Stomach (tissue), 9 donors: ENCODE data around the gene PLEKHM3. TPM values are rescaled to one million over a fixed set of nuclear protein-coding genes. Genes with fewer than 3 reads are reported as not detected.
A peak's percentile ranks its signal among the peaks of the same experiment; 100 is the strongest.

Source experiments
- DNase-seq, 2 donors: peaks; one replicate each; pipeline versions ENCODE4 v3.0.0 to v3.0.0-alpha.2; 2013 to 2019
- H3K27ac ChIP-seq, 5 donors: fragments of 200-600 bp in 4 of 5; sonication (generic) in 4 of 5; one replicate each; pipeline ENCODE4 v1.5.1; 2013 to 2019; ENCODE audit warnings: mild to moderate bottlenecking in 1 of 5, moderate library complexity in 1 of 5
- H3K27me3 ChIP-seq, 3 donors: fragments of 200-600 bp; sonication (generic); one replicate each; pipeline ENCODE4 v1.5.1; 2017 to 2019; ENCODE audit warnings: mixed run types in 1 of 3
- H3K36me3 ChIP-seq, 4 donors: fragments of 200-600 bp; sonication (generic); 1 replicate in 3 of 4; 2 replicates in 1 of 4; pipeline ENCODE4 v1.5.1; 2016 to 2019
- H3K4me1 ChIP-seq, 4 donors: fragments of 200-600 bp; sonication (generic); one replicate each; pipeline ENCODE4 v1.5.1; 2016 to 2019
- H3K4me3 ChIP-seq, 4 donors: fragments of 200-600 bp; sonication (generic) in 3 of 4; one replicate each; pipeline ENCODE4 v1.5.1; 2016 to 2019; ENCODE audit warnings: mild to moderate bottlenecking in 1 of 4
- H3K9me3 ChIP-seq, 4 donors: fragments of 200-600 bp; sonication (generic); one replicate each; pipeline ENCODE4 v1.5.1; 2016 to 2019
- EP300 ChIP-seq: sonication (generic); formaldehyde crosslinking; IDR thresholded peaks from one replicate; pipeline ENCODE4 v1.6.1; 2017; ENCODE audit warnings: antibody characterized with exemption
- POLR2A ChIP-seq, 4 donors: fragments of 450-650 bp; IDR thresholded peaks; one replicate each; pipeline ENCODE4 v1.6.1; 2016; ENCODE audit warnings: antibody characterized with exemption in 4 of 4, control low read depth in 2 of 4, mild to moderate bottlenecking in 1 of 4, moderate library complexity in 1 of 4
- POLR2AphosphoS5 ChIP-seq, 3 donors: sonication (generic); formaldehyde crosslinking; IDR thresholded peaks; one replicate each; pipeline ENCODE4 v1.6.1; 2016; ENCODE audit warnings: antibody characterized with exemption in 3 of 3
- WGBS, 5 donors: extraction: QIAGEN DNeasy Blood & Tissue Kit in 3 of 5; methylation state at CpG; one replicate each; pipeline versions ENCODE4 v1.1.5 to v1.1.7; 2013 to 2018; 5-methylcytosine and 5-hydroxymethylcytosine counted together
- intact Hi-C: fragments of 100-400 bp; cut with DNase I; formaldehyde crosslinking; loops from one replicate; pipeline ENCODE4 v1.15.1; 2023; ENCODE audit warnings: low total_unique reads
- polyA plus RNA-seq, 3 donors: library from polyadenylated mRNA; stranded (reverse); fragments of 200-250 nt; gene quantifications; one replicate each; pipeline ENCODE4 v1.2.3, GENCODE V29; 2013
- total RNA-seq, 5 donors: library from RNA; depleted of rRNA; stranded (reverse); fragments of >200 nt; gene quantifications; one replicate each; pipeline versions ENCODE4 v1.1.0 to v1.2.3, GENCODE V29; 2014 to 2016
- TF ChIP-seq, protein P1 (sequence below), 7 experiments: fragments of 450-650 bp in 4 of 7; fragments of 200-600 bp in 3 of 7; sonication (generic) in 3 of 7; IDR thresholded peaks; one replicate each; pipeline ENCODE4 v1.5.1; 2016 to 2019; ENCODE audit warnings: antibody characterized with exemption in 7 of 7, control low read depth in 2 of 7, mild to moderate bottlenecking in 1 of 7
- donor health status: healthy with polysubstance abuse.
- donor health status: Bipolar disorder and iron deficiency.
- donor health status: healthy.

PLEKHM3 gene
- total and polyA plus RNA-seq, 8 donors = 2.1 to 35.1 (median 5.4) TPM

DNA sequence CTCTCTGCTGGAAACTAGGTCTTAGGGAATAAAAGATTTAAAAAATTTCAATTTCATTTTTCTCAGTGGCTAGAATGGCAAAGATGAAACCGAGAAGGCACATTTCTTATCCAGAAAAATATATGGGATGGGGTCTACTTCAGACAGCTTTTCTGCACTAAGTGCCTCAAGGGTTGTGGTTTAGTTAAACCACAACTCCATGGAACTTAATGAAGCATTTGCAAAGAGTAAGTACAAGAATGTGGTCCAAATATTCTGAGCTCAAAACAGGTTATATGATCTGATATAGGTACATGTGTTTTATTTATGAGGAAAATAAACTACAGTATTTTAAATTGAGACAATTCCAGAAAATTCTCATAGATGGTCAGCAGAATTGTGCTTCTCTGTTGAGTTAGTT, 153.8 kb downstream of the PLEKHM3 start:
- Histone ChIP-seq H3K4me3 (no peak overlapping the region), H3K27ac (no peak overlapping the region), H3K36me3 (no peaks in the 10 kb centered on the region), H3K4me1 (peaks cover 0 to 25% (median 10%) of the 10 kb centered on the region in 4 donors), H3K9me3 (no peaks in the 10 kb centered on the region), H3K27me3 (no peaks in the 10 kb centered on the region)
- TF ChIP-seq, protein P1, sequence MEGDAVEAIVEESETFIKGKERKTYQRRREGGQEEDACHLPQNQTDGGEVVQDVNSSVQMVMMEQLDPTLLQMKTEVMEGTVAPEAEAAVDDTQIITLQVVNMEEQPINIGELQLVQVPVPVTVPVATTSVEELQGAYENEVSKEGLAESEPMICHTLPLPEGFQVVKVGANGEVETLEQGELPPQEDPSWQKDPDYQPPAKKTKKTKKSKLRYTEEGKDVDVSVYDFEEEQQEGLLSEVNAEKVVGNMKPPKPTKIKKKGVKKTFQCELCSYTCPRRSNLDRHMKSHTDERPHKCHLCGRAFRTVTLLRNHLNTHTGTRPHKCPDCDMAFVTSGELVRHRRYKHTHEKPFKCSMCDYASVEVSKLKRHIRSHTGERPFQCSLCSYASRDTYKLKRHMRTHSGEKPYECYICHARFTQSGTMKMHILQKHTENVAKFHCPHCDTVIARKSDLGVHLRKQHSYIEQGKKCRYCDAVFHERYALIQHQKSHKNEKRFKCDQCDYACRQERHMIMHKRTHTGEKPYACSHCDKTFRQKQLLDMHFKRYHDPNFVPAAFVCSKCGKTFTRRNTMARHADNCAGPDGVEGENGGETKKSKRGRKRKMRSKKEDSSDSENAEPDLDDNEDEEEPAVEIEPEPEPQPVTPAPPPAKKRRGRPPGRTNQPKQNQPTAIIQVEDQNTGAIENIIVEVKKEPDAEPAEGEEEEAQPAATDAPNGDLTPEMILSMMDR (IDR thresholded peaks at IDR 0.05) = no peak
- TF ChIP-seq POLR2A (IDR thresholded peaks at IDR 0.05) = no peak
- no peak for TF ChIP-seq EP300
- no peak for TF ChIP-seq POLR2AphosphoS5 (IDR thresholded peaks at IDR 0.05)
- 85 to 96% (median 95%) methylated on average over 1 of the region's 1 CpG for WGBS, 5 donors
- intact Hi-C loops = no loop called here
- no peak for DNase-seq

DNA sequence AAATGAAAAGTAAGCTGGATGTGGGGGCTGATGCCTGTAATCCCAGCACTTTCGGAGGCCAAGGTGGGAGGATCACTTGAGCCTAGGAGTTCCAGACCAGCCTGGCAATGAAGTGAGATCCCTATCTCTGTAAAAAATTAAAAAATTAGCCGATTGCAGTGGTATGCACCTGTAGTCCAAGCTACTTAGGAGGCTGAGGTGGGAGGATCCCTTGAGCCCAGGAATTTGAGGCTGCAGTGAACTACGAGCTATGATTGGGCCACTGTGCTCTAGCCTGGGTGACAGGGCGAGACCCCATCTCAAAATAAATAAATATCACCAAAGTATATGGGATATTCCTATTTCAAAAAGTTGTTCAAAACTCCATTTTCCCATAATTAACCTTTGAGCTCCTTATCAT, 154.5 kb downstream of the PLEKHM3 start:
- no peak overlapping the region for H3K27ac ChIP-seq
- H3K27me3 ChIP-seq = no peaks in the 10 kb centered on the region
- peaks cover 0 to 18% (median 8%) of the 10 kb centered on the region in 4 donors for H3K4me1 ChIP-seq
- no peaks in the 10 kb centered on the region for H3K36me3 ChIP-seq
- no peaks in the 10 kb centered on the region for H3K9me3 ChIP-seq
- WGBS, 5 donors = 91 to 97% (median 96%) methylated on average over 4 of the region's 4 CpGs
- DNase-seq = no peak
- intact Hi-C loops = no loop called here
- TF ChIP-seq EP300 (no peak), POLR2A (IDR thresholded peaks at IDR 0.05) (no peak)
- H3K4me3 ChIP-seq = no peak overlapping the region

DNA sequence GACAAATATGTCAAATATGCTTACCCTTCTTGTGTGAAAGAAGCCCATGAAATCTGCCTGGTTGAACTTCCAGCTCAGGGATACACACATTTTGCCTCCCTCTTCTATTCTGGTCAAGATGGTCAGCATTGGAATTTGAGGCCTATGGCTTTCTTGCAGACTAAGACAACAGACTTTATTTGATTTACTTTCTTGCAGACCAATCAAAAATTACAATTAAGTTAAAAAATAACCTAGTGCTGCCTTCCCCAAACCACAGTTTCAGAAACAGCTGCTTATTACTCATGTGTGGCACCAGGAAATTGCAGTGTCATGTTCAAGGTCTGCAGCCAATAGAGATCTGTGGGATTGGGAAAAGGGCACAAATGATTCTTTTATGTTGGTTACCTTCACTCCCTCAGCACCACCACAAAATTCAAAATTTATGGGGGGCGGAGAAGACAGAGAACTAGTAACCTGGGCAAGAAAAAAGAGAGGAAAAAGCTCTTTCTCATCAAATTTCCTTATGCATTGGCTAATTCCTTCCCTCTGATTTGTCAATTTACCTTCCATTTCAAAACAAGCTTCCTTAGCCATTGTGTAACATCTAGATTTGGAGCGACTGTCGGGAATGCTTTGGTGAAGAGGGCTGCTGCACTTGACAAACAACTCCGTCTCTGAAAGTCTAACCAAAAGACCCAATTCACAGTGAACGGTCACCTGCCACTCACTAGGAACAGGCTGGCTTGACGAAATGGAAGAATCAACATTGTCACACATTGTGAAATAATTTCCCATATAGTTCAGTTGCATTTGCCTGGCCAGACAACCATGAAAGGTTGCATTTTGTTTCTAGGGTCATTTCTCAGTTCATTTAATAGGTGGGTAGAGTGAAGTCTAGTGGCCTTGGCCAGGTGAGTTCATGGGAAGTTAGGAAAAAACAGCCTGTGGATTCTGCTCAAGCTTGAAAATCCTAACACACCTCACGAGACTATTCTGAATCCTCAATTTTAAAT, 155.2 kb downstream of the PLEKHM3 start:
- Histone ChIP-seq H3K27me3 (no peaks in the 10 kb centered on the region), H3K27ac (no peak overlapping the region), H3K4me3 (no peak overlapping the region), H3K36me3 (no peaks in the 10 kb centered on the region), H3K4me1 (peaks cover 0 to 12% (median 8%) of the 10 kb centered on the region in 4 donors), H3K9me3 (no peaks in the 10 kb centered on the region)
- intact Hi-C loops = no loop called here
- no peak for TF ChIP-seq POLR2AphosphoS5 (IDR thresholded peaks at IDR 0.05)
- TF ChIP-seq EP300 = no peak
- TF ChIP-seq POLR2A (IDR thresholded peaks at IDR 0.05) = no peak
- TF ChIP-seq, protein P1 (IDR thresholded peaks at IDR 0.05) = no peak
- WGBS, 5 donors = 59 to 94% (median 87%) methylated on average over 7 of the region's 7 CpGs
- DNase-seq = peak in 1 of 2 donors; percentile 22

DNA sequence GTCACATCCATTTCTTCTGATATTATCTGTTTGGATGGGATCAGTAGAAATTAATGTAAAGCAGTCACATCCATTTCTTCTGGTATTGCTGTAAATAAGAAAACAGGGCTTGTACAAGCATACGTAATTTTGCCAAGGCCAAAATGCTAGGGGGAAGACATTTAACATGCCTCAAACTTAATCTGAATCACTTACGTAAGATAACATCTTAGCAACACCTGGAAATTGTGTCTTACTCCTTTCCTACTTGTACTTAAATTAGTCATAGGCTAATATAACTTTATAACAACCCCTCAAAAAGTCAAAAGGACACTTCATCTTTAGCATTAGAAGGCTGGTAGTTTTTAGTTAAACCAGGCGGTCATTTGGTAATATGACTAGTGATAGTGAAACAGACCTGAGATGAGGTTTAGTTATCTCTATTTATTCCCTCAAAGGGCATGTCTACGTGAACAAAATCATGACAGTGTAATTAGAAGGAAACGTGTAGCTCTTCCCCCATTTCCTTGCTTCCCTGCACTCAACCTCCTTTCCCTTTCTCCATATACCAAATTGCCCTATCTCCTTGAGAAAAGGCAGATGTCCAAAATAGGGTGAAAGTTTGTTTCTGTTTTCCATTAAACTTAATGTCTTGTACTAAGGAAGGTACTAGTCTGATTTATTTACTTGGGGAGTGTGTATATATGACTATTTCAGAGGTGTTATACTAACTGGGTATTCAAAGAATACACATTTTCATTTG, 156.3 kb downstream of the PLEKHM3 start:
- H3K36me3 ChIP-seq = no peaks in the 10 kb centered on the region
- DNase-seq = no peak
- no peaks in the 10 kb centered on the region for H3K9me3 ChIP-seq
- no peaks in the 10 kb centered on the region for H3K27me3 ChIP-seq
- peaks cover 0 to 12% (median 8%) of the 10 kb centered on the region in 4 donors for H3K4me1 ChIP-seq
- intact Hi-C loops = no loop called here
- H3K27ac ChIP-seq = no peak overlapping the region
- WGBS, 5 donors = 85 to 96% (median 92%) methylated on average over 5 of the region's 5 CpGs
- TF ChIP-seq, protein P1 (IDR thresholded peaks at IDR 0.05) = no peak
- no peak for TF ChIP-seq POLR2A (IDR thresholded peaks at IDR 0.05)
- TF ChIP-seq EP300 = no peak
- TF ChIP-seq POLR2AphosphoS5 (IDR thresholded peaks at IDR 0.05) = no peak
- no peak overlapping the region for H3K4me3 ChIP-seq
